Measurements from ENCODE around the gene ZNF544. TPM values are rescaled to one million over a fixed set of nuclear protein-coding genes. Genes with fewer than 3 reads are reported as not detected.
A peak's percentile ranks its signal among the peaks of the same experiment; 100 is the strongest.

ZNF544 gene
- polyA plus RNA-seq, 3 donors, result 34.2 to 47.5 (median 44.4) TPM

- no peak for DNase-seq
These were observed 75.5 kb downstream of the ZNF544 start for GRCh38 chr19:58304255-58304654.

DNA sequence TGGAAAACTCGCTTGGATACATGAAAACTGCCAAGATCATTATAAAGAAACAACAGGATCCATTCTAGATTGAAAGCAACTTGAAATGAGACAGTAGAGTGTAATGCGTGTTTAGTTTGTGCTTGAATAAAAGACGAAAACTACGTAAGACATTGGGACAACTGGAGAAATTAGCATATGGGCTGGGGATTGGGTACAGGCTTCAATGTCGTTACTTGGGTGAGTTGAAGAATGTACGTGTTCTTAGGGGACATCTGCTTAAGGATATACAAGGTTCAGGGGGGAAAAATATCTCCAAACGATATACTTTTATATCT lies 76.0 kb downstream of the ZNF544 start:
- no peak for DNase-seq

DNA sequence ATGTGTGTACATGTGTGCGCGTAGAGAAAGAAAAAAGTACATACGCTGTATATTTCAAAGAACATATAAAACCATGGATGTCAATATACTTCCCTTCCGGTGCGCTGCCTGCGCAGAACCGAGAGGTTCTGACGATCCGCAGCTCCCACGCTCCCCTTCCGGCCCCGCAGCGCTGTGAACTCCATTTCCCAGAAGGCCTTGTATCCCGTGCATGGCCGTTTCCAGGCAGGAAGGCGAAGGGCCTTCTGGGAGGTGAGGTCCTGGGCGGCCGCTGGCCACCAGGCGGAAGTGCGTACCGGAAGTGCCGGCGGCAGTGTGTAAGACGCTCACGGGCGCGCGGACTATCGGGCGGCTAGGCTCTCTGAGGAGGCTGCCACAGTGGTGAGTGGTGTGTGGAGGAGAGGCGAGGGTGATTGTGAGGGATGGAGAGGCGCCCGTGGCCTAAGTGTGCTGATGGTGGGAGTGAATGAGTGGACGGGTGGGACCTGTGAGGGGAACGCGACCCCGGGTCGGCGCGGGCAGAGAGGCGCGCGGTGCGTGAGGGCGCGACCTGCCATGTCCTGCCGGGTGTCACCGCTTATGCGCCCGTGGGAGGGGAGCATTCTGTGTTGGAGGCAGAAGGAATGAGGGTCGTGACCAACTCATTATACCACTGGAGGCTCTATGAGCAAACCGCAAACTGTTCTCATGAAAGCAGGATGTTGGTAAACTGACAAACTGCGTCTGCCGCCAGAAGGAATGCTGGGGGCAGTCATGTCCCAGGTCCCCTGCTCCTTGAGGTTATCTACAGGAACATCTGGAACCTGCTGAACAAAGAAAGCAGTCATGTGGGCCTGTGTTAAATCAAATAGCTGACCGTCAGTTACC lies 76.6 kb downstream of the ZNF544 start, which contains the start of gene ERVK3-1:
ERVK3-1 (plus strand) TSS at position 313 of the 867 bp plus-strand sequence. CDS start 6,792 bp downstream, outside the sequence.
- DNase-seq, result peak; percentile 96

DNA sequence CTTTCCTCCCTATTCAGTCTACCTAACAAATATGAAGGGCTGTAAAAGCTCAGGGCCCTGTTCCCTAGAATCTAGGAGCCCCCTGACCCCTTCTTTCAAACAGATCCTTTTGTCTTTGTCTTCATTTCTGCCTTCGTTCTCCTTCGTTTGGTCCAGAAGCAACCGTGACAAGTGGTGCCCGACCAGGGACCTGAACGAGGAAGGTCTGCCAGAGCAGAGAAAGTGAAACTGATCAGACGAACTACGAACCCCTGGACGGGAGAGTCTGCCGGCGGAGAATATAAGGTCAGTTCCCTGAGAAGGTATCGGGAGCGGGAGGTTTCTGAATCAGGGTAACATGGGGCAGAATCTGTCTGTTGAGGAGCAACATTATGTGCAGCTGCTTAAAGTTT lies 77.2 kb downstream of the ZNF544 start:
- no peak for DNase-seq

DNA sequence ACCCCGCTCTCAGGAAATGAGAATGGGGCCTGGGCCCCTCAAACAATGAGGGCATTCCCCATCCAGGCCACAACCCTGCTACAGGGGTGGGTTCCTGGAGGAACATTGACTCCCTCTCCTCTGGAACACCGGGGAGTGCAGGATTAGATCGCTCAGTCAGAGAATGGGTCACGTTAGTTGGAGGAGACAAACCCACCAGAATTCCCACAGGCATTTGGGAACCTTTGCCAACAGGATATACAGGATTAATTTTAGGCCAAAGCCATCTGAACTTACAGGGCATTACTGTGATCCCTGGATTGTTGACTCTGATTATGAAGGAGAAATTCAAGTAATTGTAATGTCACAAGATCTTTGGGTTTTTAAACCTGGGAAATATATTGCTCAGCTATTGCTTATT lies 79.0 kb downstream of the ZNF544 start:
- no peak for DNase-seq

DNA sequence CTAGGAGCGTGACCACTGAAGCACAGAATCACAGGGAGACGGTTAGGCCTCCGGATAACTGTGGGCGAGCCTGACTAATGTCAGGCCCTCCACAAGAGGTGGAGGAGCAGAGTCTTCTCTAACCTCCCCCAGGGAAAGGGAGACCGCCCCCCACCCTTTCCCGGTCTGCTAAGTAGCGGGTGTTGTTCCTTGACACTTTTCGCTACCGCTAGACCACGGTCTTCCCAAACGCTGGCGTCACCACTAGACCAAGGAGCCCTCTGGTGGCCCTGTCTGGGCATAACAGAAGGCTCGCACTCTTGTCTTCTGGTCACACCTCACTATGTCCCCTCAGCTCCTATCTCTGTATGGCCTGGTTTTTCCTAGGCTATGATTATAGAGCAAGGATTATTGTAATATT lies 82.0 kb downstream of the ZNF544 start:
- DNase-seq, result peak; percentile 14

GRCh38 chr19:58311345-58311865 lies 82.7 kb downstream of the ZNF544 start:
- DNase-seq, result no peak

Other genes starting within 250 kb of the ZNF544 start
- gene ZNF606, start 226.1 kb upstream of the ZNF544 start, polyA plus RNA-seq (ENCODE audit: insufficient read length in 3 of 3), result 10 to 100 TPM; 27.9 to 32.3 (median 31.5) TPM
- 1 to 10 TPM; 6.0 to 8.0 (median 7.8) TPM for gene ZSCAN1, start 194.9 kb upstream of the ZNF544 start, polyA plus RNA-seq (ENCODE audit: insufficient read length in 3 of 3)
- gene ZNF135, start 169.6 kb upstream of the ZNF544 start, polyA plus RNA-seq (ENCODE audit: insufficient read length in 3 of 3), result 10 to 100 TPM; 19.9 to 31.6 (median 29.9) TPM
- 100 to 1,000 TPM; 103 to 124 (median 107) TPM for gene ZSCAN18, start 130.7 kb upstream of the ZNF544 start, polyA plus RNA-seq (ENCODE audit: insufficient read length in 3 of 3)
- gene ZNF329, start 78.1 kb upstream of the ZNF544 start, polyA plus RNA-seq (ENCODE audit: insufficient read length in 3 of 3), result 10 to 100 TPM; 21.9 to 23.4 (median 22.0) TPM
- gene ZNF274, start 45.9 kb upstream of the ZNF544 start, polyA plus RNA-seq (ENCODE audit: insufficient read length in 3 of 3), result 10 to 100 TPM; 19.1 to 24.9 (median 23.8) TPM
- 10 to 100 TPM in 2 of 3 donors, 1 to 10 TPM in 1; 6.6 to 10.7 (median 10.5) TPM for gene ZNF8, start 50.0 kb downstream of the ZNF544 start, polyA plus RNA-seq (ENCODE audit: insufficient read length in 3 of 3)
- gene ERVK3-1, start 76.5 kb downstream of the ZNF544 start, polyA plus RNA-seq (ENCODE audit: insufficient read length in 3 of 3), result 10 to 100 TPM; 53.5 to 61.2 (median 59.1) TPM
- gene ZSCAN22, start 98.1 kb downstream of the ZNF544 start, polyA plus RNA-seq (ENCODE audit: insufficient read length in 3 of 3), result 1 to 10 TPM; 3.8 to 4.1 (median 4.0) TPM
- 1 to 10 TPM; 1.6 to 2.1 (median 2.0) TPM for gene A1BG, start 124.6 kb downstream of the ZNF544 start, polyA plus RNA-seq (ENCODE audit: insufficient read length in 3 of 3)
- gene ZNF497, start 133.8 kb downstream of the ZNF544 start, polyA plus RNA-seq (ENCODE audit: insufficient read length in 3 of 3), result 1 to 10 TPM; 5.0 to 7.1 (median 5.5) TPM
- gene ZNF837, start 152.1 kb downstream of the ZNF544 start, polyA plus RNA-seq (ENCODE audit: insufficient read length in 3 of 3), result 1 to 10 TPM; 5.6 to 6.2 (median 5.8) TPM
- 1,000 to 10,000 TPM in 2 of 3 donors, 100 to 1,000 TPM in 1; 960 to 1,160 (median 1,095) TPM for gene RPS5, start 158.4 kb downstream of the ZNF544 start, polyA plus RNA-seq (ENCODE audit: insufficient read length in 3 of 3)
- not detected for gene RNF225, start 166.7 kb downstream of the ZNF544 start, polyA plus RNA-seq (ENCODE audit: insufficient read length in 3 of 3)
- gene ZNF584, start 179.7 kb downstream of the ZNF544 start, polyA plus RNA-seq (ENCODE audit: insufficient read length in 3 of 3), result 10 to 100 TPM; 13.2 to 16.5 (median 13.9) TPM
- 10 to 100 TPM; 13.6 to 16.7 (median 15.1) TPM for gene ZNF132, start 211.2 kb downstream of the ZNF544 start, polyA plus RNA-seq (ENCODE audit: insufficient read length in 3 of 3)
- 1 to 10 TPM; 7.2 to 7.6 (median 7.2) TPM for gene ZNF324B, start 222.7 kb downstream of the ZNF544 start, polyA plus RNA-seq (ENCODE audit: insufficient read length in 3 of 3)
- 10 to 100 TPM; 10.0 to 13.4 (median 11.0) TPM for gene ZNF324, start 238.2 kb downstream of the ZNF544 start, polyA plus RNA-seq (ENCODE audit: insufficient read length in 3 of 3)
- gene ZNF446, start 247.4 kb downstream of the ZNF544 start, polyA plus RNA-seq (ENCODE audit: insufficient read length in 3 of 3), result 10 to 100 TPM; 17.3 to 23.4 (median 19.3) TPM

All from renal pelvis (tissue), 4 donors.